Progenitor cell of endocrine pancreas (in vitro differentiated cells): Measurements from ENCODE around the gene DPH6. TPM values are rescaled to one million over a fixed set of nuclear protein-coding genes. Genes with fewer than 3 reads are reported as not detected.

Experiments
- DNase-seq: peaks from one replicate; pipeline ENCODE4 v3.0.0; 2021; ENCODE audit warnings: low spot score; ENCODE audit not compliant: unreplicated experiment
- H3K27ac Mint-ChIP-seq: 2 replicates; pipeline ENCODE4 v1.8.0; 2021; ENCODE audit warnings: mild to moderate bottlenecking, moderate library complexity, mixed read lengths
- H3K27me3 Mint-ChIP-seq: 2 replicates; pipeline ENCODE4 v1.8.0; 2021; ENCODE audit warnings: mixed read lengths
- H3K36me3 Mint-ChIP-seq: 2 replicates; pipeline ENCODE4 v1.8.0; 2022; ENCODE audit warnings: mixed read lengths; ENCODE audit not compliant: insufficient read depth
- H3K4me1 Mint-ChIP-seq: 2 replicates; pipeline ENCODE4 v1.8.0; 2021; ENCODE audit warnings: low read depth, mixed read lengths
- H3K4me3 Mint-ChIP-seq: 2 replicates; pipeline ENCODE4 v1.8.0; 2021; ENCODE audit warnings: low read depth, mild to moderate bottlenecking, moderate library complexity, mixed read lengths
- H3K9me3 Mint-ChIP-seq: 2 replicates; pipeline ENCODE4 v1.8.0; 2021; ENCODE audit warnings: low read depth, mixed read lengths
- total RNA-seq: library from RNA; stranded (reverse); gene quantifications from 2 replicates; pipeline ENCODE4 v1.2.1, GENCODE V29; 2021
- TF ChIP-seq, protein P1 (sequence below): fragments of 200-600 bp; sonication (generic); IDR thresholded peaks from one replicate; pipeline ENCODE4 v1.5.0; 2021; ENCODE audit warnings: antibody characterized with exemption, mild to moderate bottlenecking; ENCODE audit not compliant: unreplicated experiment

Gene DPH6
- total RNA-seq, 1 donor from 2014 or later: 11.4 TPM

DNA sequence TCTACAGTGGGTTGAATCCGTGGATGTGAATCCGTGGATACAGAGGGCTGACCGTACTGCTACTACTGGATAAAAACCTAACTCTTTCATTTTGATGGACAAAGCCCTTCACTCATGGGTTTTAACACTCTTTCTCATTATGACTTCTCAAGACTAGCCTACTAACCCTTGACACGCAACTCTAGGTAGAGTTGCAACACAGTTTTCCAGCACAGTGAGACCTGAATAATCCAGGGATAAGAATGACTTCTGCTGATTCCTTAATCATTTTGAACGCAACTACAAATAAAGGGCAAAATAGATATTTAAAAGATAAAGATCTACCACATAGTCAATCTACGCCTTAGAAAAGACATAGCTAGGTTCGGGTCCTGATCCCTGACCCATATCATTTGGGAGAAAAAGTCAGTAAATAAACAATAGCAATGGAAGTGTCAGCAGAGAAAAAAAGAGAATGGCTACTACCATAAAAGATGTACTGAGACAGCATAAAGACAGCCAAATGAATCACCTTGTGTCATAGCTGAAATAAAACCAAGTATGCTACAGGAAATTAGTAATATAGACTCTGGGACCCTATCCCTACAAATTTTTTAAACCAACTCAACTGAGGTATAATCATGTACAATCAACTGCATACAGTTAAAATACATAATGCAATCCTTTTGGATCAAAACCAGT is 87.6 kb downstream of the DPH6 start:
- H3K27ac Mint-ChIP-seq: no peak overlapping the region
- H3K27me3 Mint-ChIP-seq: no peaks in the 10 kb centered on the region
- TF ChIP-seq, protein P1, sequence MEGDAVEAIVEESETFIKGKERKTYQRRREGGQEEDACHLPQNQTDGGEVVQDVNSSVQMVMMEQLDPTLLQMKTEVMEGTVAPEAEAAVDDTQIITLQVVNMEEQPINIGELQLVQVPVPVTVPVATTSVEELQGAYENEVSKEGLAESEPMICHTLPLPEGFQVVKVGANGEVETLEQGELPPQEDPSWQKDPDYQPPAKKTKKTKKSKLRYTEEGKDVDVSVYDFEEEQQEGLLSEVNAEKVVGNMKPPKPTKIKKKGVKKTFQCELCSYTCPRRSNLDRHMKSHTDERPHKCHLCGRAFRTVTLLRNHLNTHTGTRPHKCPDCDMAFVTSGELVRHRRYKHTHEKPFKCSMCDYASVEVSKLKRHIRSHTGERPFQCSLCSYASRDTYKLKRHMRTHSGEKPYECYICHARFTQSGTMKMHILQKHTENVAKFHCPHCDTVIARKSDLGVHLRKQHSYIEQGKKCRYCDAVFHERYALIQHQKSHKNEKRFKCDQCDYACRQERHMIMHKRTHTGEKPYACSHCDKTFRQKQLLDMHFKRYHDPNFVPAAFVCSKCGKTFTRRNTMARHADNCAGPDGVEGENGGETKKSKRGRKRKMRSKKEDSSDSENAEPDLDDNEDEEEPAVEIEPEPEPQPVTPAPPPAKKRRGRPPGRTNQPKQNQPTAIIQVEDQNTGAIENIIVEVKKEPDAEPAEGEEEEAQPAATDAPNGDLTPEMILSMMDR: no peak
- no peak overlapping the region for H3K4me3 Mint-ChIP-seq
- H3K4me1 Mint-ChIP-seq: no peaks in the 10 kb centered on the region
- no peak for DNase-seq
- no peaks in the 10 kb centered on the region for H3K9me3 Mint-ChIP-seq
- no peaks in the 10 kb centered on the region for H3K36me3 Mint-ChIP-seq

DNA sequence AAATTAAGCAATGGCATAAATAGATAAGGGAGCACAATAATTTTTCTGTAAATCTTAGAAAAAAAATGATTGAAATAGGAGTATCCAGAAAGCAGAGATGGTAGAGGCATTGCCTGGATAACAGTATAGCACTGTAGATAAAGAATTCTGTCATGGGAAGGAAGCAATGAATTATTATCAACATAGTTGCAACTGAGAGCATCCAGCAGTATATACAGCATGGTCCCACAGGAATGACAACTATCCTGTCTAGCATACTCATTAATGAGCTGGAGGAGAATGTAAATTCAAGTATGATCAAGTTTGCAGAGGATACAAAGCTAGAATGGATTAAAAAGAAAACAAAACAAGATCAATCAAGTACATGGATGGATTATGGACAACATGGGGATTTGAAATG is 90.8 kb downstream of the DPH6 start:
- Mint-ChIP-seq H3K27me3 (no peaks in the 10 kb centered on the region), H3K27ac (no peak overlapping the region), H3K36me3 (peaks cover 4% of the 10 kb centered on the region), H3K4me1 (no peaks in the 10 kb centered on the region), H3K9me3 (peaks cover 7% of the 10 kb centered on the region), H3K4me3 (no peak overlapping the region)
- TF ChIP-seq, protein P1: no peak
- DNase-seq: no peak

DNA sequence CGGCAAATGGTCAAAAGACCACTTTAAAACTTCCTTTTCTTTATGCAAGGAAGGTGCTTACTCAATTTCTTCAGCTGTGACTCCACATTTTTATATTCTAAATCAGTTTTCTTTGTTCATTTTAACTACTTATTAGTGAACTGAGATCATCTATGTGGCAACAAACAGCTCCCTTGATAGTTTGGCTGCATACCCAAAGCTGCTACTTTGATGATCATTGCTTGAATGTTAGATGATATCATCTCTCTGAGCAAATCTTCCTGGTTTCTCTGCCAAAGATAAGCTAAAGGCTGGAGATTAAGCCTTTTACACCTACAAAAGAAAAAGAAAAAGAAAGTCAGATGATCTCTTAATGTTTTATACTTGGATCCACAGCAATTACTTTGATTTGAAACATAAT is 95.5 kb downstream of the DPH6 start:
- Mint-ChIP-seq H3K27ac (no peak overlapping the region), H3K4me3 (no peak overlapping the region), H3K9me3 (peaks cover 7% of the 10 kb centered on the region), H3K4me1 (no peaks in the 10 kb centered on the region), H3K36me3 (peaks cover 7% of the 10 kb centered on the region), H3K27me3 (no peaks in the 10 kb centered on the region)
- DNase-seq: no peak
- TF ChIP-seq, protein P1: no peak

DNA sequence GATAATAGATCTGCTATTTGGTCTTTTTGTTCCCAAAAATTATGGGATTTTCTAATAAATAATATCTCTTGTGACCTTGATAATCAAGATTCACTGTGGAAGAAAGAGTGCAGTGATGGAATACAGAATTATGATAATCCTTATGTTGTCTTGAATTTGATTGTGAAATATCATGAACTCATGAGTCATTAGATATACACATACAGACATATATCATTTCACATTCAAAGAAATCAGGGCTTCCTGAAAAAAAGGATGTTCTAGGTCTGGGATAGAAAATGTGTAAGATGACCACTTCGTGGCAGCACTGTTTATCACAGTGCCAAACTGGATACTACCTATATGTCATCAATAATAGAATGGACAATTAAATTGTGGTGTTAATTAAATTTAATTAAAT is 97.7 kb downstream of the DPH6 start:
- Mint-ChIP-seq H3K36me3 (peaks cover 7% of the 10 kb centered on the region), H3K27ac (no peak overlapping the region)
- TF ChIP-seq, protein P1: no peak

DNA sequence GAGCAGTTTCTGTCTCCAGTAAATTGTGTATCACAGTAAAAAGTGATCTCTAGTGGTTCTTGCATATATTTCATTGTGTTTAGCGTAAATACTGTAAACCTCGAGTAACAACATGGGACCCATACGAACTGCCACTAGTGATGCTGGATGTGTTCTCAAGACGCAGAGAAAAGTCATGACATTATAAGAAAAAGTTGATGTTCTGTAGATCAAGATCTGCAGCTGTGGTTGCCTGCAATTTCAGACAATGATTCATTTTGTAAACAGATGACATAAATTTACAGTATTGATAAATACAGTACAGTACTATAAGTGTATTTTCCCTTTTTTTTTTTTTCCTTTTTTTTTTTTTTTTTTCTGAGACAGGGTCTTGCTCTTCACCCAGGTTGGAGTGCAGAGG is 100.1 kb downstream of the DPH6 start:
- H3K27me3 Mint-ChIP-seq: no peaks in the 10 kb centered on the region
- no peaks in the 10 kb centered on the region for H3K4me1 Mint-ChIP-seq
- TF ChIP-seq, protein P1: no peak
- no peaks in the 10 kb centered on the region for H3K9me3 Mint-ChIP-seq
- DNase-seq: no peak
- H3K4me3 Mint-ChIP-seq: no peak overlapping the region
- H3K27ac Mint-ChIP-seq: no peak overlapping the region
- H3K36me3 Mint-ChIP-seq: peaks cover 8% of the 10 kb centered on the region

More for the DNA sequence above, 97.7 kb downstream of the DPH6 start:
- H3K27me3 Mint-ChIP-seq: no peaks in the 10 kb centered on the region
- peaks cover 7% of the 10 kb centered on the region for H3K9me3 Mint-ChIP-seq
- no peak for DNase-seq
- H3K4me3 Mint-ChIP-seq: no peak overlapping the region
- H3K4me1 Mint-ChIP-seq: no peaks in the 10 kb centered on the region
